H1 (cell line): ENCODE measurements around the gene NSG2. TPM values are rescaled to one million over a fixed set of nuclear protein-coding genes. Genes with fewer than 3 reads are reported as not detected.

Experiments
- BACH1 ChIP-seq: IDR thresholded peaks from 2 replicates; pipeline ENCODE4 v1.6.1; 2012; ENCODE audit warnings: low read length, improper control_type of control experiment
- HDAC2 ChIP-seq, 2 experiments: fragments of 300-600 bp in 1 of 2; sonication (generic) in 1 of 2; IDR thresholded peaks; 2 replicates each; pipeline ENCODE4 v1.6.1; 2011 to 2012; ENCODE audit warnings: low read depth in 2 of 2, low read length in 2 of 2, mild to moderate bottlenecking in 2 of 2, moderate library complexity in 2 of 2, borderline replicate concordance in 1 of 2, inconsistent platforms in 1 of 2
- RXRA ChIP-seq: IDR thresholded peaks from 2 replicates; pipeline ENCODE4 v1.6.1; 2011; ENCODE audit warnings: low read depth, mild to moderate bottlenecking, low read length, moderate library complexity; ENCODE audit not compliant: insufficient read depth
- TBP ChIP-seq: IDR thresholded peaks from 2 replicates; pipeline ENCODE4 v1.6.1; 2011; ENCODE audit warnings: low read depth, low read length, improper control_type of control experiment
- polyA plus RNA-seq, 7 experiments: library from polyadenylated mRNA; depleted of rRNA in 3 of 7; stranded (reverse) in 5 of 7; unstranded in 2 of 7; fragments of >200 nt in 5 of 7; fragments of 200-250 nt in 2 of 7; gene quantifications; 1 replicate in 5 of 7; 2 replicates in 1 of 7; 4 replicates in 1 of 7; pipeline versions ENCODE4 v1.2.1 to v1.2.3, GENCODE V29; 2011 to 2013; ENCODE audit warnings: missing spikeins in 2 of 7, mixed read lengths in 2 of 7
- total RNA-seq: library from RNA; stranded (reverse); fragmentation: NEBNext Ultra II Directional; extraction: Animal tissue kit (Norgen Biotek cat#: 25700); gene quantifications from 2 replicates; pipeline ENCODE4 v1.2.1, GENCODE V29; 2021

The NSG2 gene
- total and polyA plus RNA-seq, 2 of the 8 experiments (the other 6 are each of a cell fraction or from before 2014, with no cell fraction given) = 0.56 to 0.78 TPM

GRCh38 chr5:174093123-174093522 lies 47.6 kb downstream of the NSG2 start (continued):
- no peak for TF ChIP-seq RXRA
- TF ChIP-seq BACH1 = no peak
- TF ChIP-seq HDAC2 (IDR thresholded peaks at IDR 0.05; ENCODE audit: borderline replicate concordance in 1 of 2, low read depth in 2 of 2, low read length in 2 of 2) = no peak
- TF ChIP-seq TBP = no peak
